OCI-LY1 (cell line): ENCODE measurements around the gene EVC2.

ENCODE experiments used
- CTCF ChIP-seq: fragments of 200-600 bp; sonication (generic), shearing (Covaris generic); IDR thresholded peaks from 2 replicates; pipeline ENCODE4 v1.5.1; 2017; ENCODE audit warnings: mild to moderate bottlenecking, antibody characterized with exemption, low read length, moderate library complexity, mixed read lengths
- EZH2 ChIP-seq: fragments of 200-600 bp; sonication (generic), shearing (Covaris generic); IDR thresholded peaks from 2 replicates; pipeline ENCODE4 v1.8.0; 2017; ENCODE audit warnings: borderline replicate concordance, mixed run types, mild to moderate bottlenecking, antibody characterized with exemption, low read length, moderate library complexity, mixed read lengths

- no peak for TF ChIP-seq EZH2
- TF ChIP-seq CTCF = no peak
These were observed 163.1 kb downstream of the EVC2 start for GRCh38 chr4:5545271-5545670.
